ENCODE measurements around the gene OR13H1. TPM values are rescaled to one million over a fixed set of nuclear protein-coding genes. Genes with fewer than 3 reads are reported as not detected.
"Not testable (repeated sequence)": the region's sequence is repeated elsewhere in the genome, so short reads cannot be mapped to it uniquely, and the experiment has no call there.

OR13H1 gene
- not detected for total RNA-seq

GRCh38 chrX:131543774-131544173 lies at the start of gene OR13H1:
Gene OR13H1, plus strand, starts transcription at chrX:131544074. Its CDS starts 0 bp downstream, at chrX:131544074.
- Histone ChIP-seq H3K27me3 (ENCODE audit: control insufficient read depth in 3 of 3, insufficient read depth in 3 of 3, low read length in 3 of 3) (no peaks in the 10 kb centered on the region), H3K36me3 (ENCODE audit: control insufficient read depth in 3 of 3, insufficient read depth in 3 of 3, low read length in 3 of 3) (no peaks in the 10 kb centered on the region), H3K4me1 (ENCODE audit: control insufficient read depth in 3 of 3, insufficient read depth in 3 of 3, low read length in 3 of 3) (no peaks in the 10 kb centered on the region), H3K27ac (ENCODE audit: low read depth, low read length) (no peak within 1 kb of the TSS), H3K9me3 (ENCODE audit: control insufficient read depth in 3 of 3, low read length in 3 of 3) (no peaks in the 10 kb centered on the region), H3K4me3 (ENCODE audit: low read length in 3 of 3) (no peak within 1 kb of the TSS), H3K9ac (ENCODE audit: low read depth in 1 of 3, low read length in 3 of 3) (no peak within 1 kb of the TSS)

GRCh38 chrX:131501556-131501955 lies 42.3 kb upstream of the OR13H1 start:
- H3K9me3 ChIP-seq (ENCODE audit: control insufficient read depth in 3 of 3, low read length in 3 of 3); H3K9ac ChIP-seq (ENCODE audit: low read depth in 1 of 3, low read length in 3 of 3); H3K27ac ChIP-seq (ENCODE audit: low read depth, low read length); H3K36me3 ChIP-seq (ENCODE audit: control insufficient read depth in 3 of 3, insufficient read depth in 3 of 3, low read length in 3 of 3); H3K4me1 ChIP-seq (ENCODE audit: control insufficient read depth in 3 of 3, insufficient read depth in 3 of 3, low read length in 3 of 3); H3K4me3 ChIP-seq (ENCODE audit: low read length in 3 of 3); H3K27me3 ChIP-seq (ENCODE audit: control insufficient read depth in 3 of 3, insufficient read depth in 3 of 3, low read length in 3 of 3): not testable (repeated sequence)

- H3K9ac ChIP-seq (ENCODE audit: low read depth in 1 of 3, low read length in 3 of 3): no peak overlapping the region
- no peaks in the 10 kb centered on the region for H3K27me3 ChIP-seq (ENCODE audit: control insufficient read depth in 3 of 3, insufficient read depth in 3 of 3, low read length in 3 of 3)
- no peaks in the 10 kb centered on the region for H3K36me3 ChIP-seq (ENCODE audit: control insufficient read depth in 3 of 3, insufficient read depth in 3 of 3, low read length in 3 of 3)
- H3K9me3 ChIP-seq (ENCODE audit: control insufficient read depth in 3 of 3, low read length in 3 of 3): no peaks in the 10 kb centered on the region
- H3K4me1 ChIP-seq (ENCODE audit: control insufficient read depth in 3 of 3, insufficient read depth in 3 of 3, low read length in 3 of 3): no peaks in the 10 kb centered on the region
- H3K27ac ChIP-seq (ENCODE audit: low read depth, low read length): no peak overlapping the region
- H3K4me3 ChIP-seq (ENCODE audit: low read length in 3 of 3): no peak overlapping the region
Observed at GRCh38 chrX:131513159-131513914, 30.5 kb upstream of the OR13H1 start.

GRCh38 chrX:131521824-131522223 lies 22.1 kb upstream of the OR13H1 start:
- Histone ChIP-seq H3K9ac (ENCODE audit: low read depth in 1 of 3, low read length in 3 of 3) (no peak overlapping the region), H3K4me3 (ENCODE audit: low read length in 3 of 3) (no peak overlapping the region), H3K36me3 (ENCODE audit: control insufficient read depth in 3 of 3, insufficient read depth in 3 of 3, low read length in 3 of 3) (no peaks in the 10 kb centered on the region), H3K27ac (ENCODE audit: low read depth, low read length) (no peak overlapping the region), H3K9me3 (ENCODE audit: control insufficient read depth in 3 of 3, low read length in 3 of 3) (no peaks in the 10 kb centered on the region), H3K4me1 (ENCODE audit: control insufficient read depth in 3 of 3, insufficient read depth in 3 of 3, low read length in 3 of 3) (no peaks in the 10 kb centered on the region), H3K27me3 (ENCODE audit: control insufficient read depth in 3 of 3, insufficient read depth in 3 of 3, low read length in 3 of 3) (no peaks in the 10 kb centered on the region)

GRCh38 chrX:131544218-131544617 lies 344 bp downstream of the OR13H1 start:
- H3K27ac ChIP-seq (ENCODE audit: low read depth, low read length): no peak overlapping the region

GRCh38 chrX:131549011-131549410 lies 5.1 kb downstream of the OR13H1 start:
- Histone ChIP-seq H3K9me3 (ENCODE audit: control insufficient read depth in 3 of 3, low read length in 3 of 3) (no peaks in the 10 kb centered on the region), H3K27ac (ENCODE audit: low read depth, low read length) (no peak overlapping the region), H3K4me1 (ENCODE audit: control insufficient read depth in 3 of 3, insufficient read depth in 3 of 3, low read length in 3 of 3) (no peaks in the 10 kb centered on the region), H3K27me3 (ENCODE audit: control insufficient read depth in 3 of 3, insufficient read depth in 3 of 3, low read length in 3 of 3) (no peaks in the 10 kb centered on the region), H3K4me3 (ENCODE audit: low read length in 3 of 3) (no peak overlapping the region), H3K9ac (ENCODE audit: low read depth in 1 of 3, low read length in 3 of 3) (no peak overlapping the region), H3K36me3 (ENCODE audit: control insufficient read depth in 3 of 3, insufficient read depth in 3 of 3, low read length in 3 of 3) (no peaks in the 10 kb centered on the region)

More at GRCh38 chrX:131544218-131544617, 344 bp downstream of the OR13H1 start:
- H3K27me3 ChIP-seq (ENCODE audit: control insufficient read depth in 3 of 3, insufficient read depth in 3 of 3, low read length in 3 of 3): no peaks in the 10 kb centered on the region
- H3K36me3 ChIP-seq (ENCODE audit: control insufficient read depth in 3 of 3, insufficient read depth in 3 of 3, low read length in 3 of 3): no peaks in the 10 kb centered on the region
- H3K9me3 ChIP-seq (ENCODE audit: control insufficient read depth in 3 of 3, low read length in 3 of 3): no peaks in the 10 kb centered on the region
- H3K4me3 ChIP-seq (ENCODE audit: low read length in 3 of 3): no peak overlapping the region
- H3K4me1 ChIP-seq (ENCODE audit: control insufficient read depth in 3 of 3, insufficient read depth in 3 of 3, low read length in 3 of 3): no peaks in the 10 kb centered on the region
- H3K9ac ChIP-seq (ENCODE audit: low read depth in 1 of 3, low read length in 3 of 3): no peak overlapping the region

- not testable (repeated sequence) for H3K27me3 ChIP-seq (ENCODE audit: control insufficient read depth in 3 of 3, insufficient read depth in 3 of 3, low read length in 3 of 3); H3K9me3 ChIP-seq (ENCODE audit: control insufficient read depth in 3 of 3, low read length in 3 of 3); H3K9ac ChIP-seq (ENCODE audit: low read depth in 1 of 3, low read length in 3 of 3); H3K36me3 ChIP-seq (ENCODE audit: control insufficient read depth in 3 of 3, insufficient read depth in 3 of 3, low read length in 3 of 3); H3K4me3 ChIP-seq (ENCODE audit: low read length in 3 of 3); H3K4me1 ChIP-seq (ENCODE audit: control insufficient read depth in 3 of 3, insufficient read depth in 3 of 3, low read length in 3 of 3); H3K27ac ChIP-seq (ENCODE audit: low read depth, low read length)
Observed at GRCh38 chrX:131552453-131552852, 8.6 kb downstream of the OR13H1 start.

GRCh38 chrX:131558562-131558961 lies 14.7 kb downstream of the OR13H1 start:
- Histone ChIP-seq H3K4me3 (ENCODE audit: low read length in 3 of 3) (no peak overlapping the region), H3K9ac (ENCODE audit: low read depth in 1 of 3, low read length in 3 of 3) (no peak overlapping the region), H3K4me1 (ENCODE audit: control insufficient read depth in 3 of 3, insufficient read depth in 3 of 3, low read length in 3 of 3) (no peaks in the 10 kb centered on the region), H3K36me3 (ENCODE audit: control insufficient read depth in 3 of 3, insufficient read depth in 3 of 3, low read length in 3 of 3) (no peaks in the 10 kb centered on the region), H3K27ac (ENCODE audit: low read depth, low read length) (no peak overlapping the region), H3K9me3 (ENCODE audit: control insufficient read depth in 3 of 3, low read length in 3 of 3) (no peaks in the 10 kb centered on the region), H3K27me3 (ENCODE audit: control insufficient read depth in 3 of 3, insufficient read depth in 3 of 3, low read length in 3 of 3) (peaks cover 0 to 4% (median 0%) of the 10 kb centered on the region in 3 donors)

GRCh38 chrX:131564553-131565229 lies 20.8 kb downstream of the OR13H1 start:
- H3K27ac ChIP-seq (ENCODE audit: low read depth, low read length): no peak overlapping the region

GRCh38 chrX:131565909-131566308 lies 22.0 kb downstream of the OR13H1 start:
- Histone ChIP-seq H3K9me3 (ENCODE audit: control insufficient read depth in 3 of 3, low read length in 3 of 3) (no peaks in the 10 kb centered on the region), H3K27ac (ENCODE audit: low read depth, low read length) (no peak overlapping the region), H3K27me3 (ENCODE audit: control insufficient read depth in 3 of 3, insufficient read depth in 3 of 3, low read length in 3 of 3) (peaks cover 0 to 6% (median 0%) of the 10 kb centered on the region in 3 donors), H3K9ac (ENCODE audit: low read depth in 1 of 3, low read length in 3 of 3) (no peak overlapping the region), H3K4me3 (ENCODE audit: low read length in 3 of 3) (no peak overlapping the region), H3K36me3 (ENCODE audit: control insufficient read depth in 3 of 3, insufficient read depth in 3 of 3, low read length in 3 of 3) (no peaks in the 10 kb centered on the region), H3K4me1 (ENCODE audit: control insufficient read depth in 3 of 3, insufficient read depth in 3 of 3, low read length in 3 of 3) (no peaks in the 10 kb centered on the region)

More at GRCh38 chrX:131564553-131565229, 20.8 kb downstream of the OR13H1 start:
- Histone ChIP-seq H3K36me3 (ENCODE audit: control insufficient read depth in 3 of 3, insufficient read depth in 3 of 3, low read length in 3 of 3) (no peaks in the 10 kb centered on the region), H3K9me3 (ENCODE audit: control insufficient read depth in 3 of 3, low read length in 3 of 3) (no peaks in the 10 kb centered on the region), H3K9ac (ENCODE audit: low read depth in 1 of 3, low read length in 3 of 3) (no peak overlapping the region), H3K4me3 (ENCODE audit: low read length in 3 of 3) (no peak overlapping the region), H3K4me1 (ENCODE audit: control insufficient read depth in 3 of 3, insufficient read depth in 3 of 3, low read length in 3 of 3) (no peaks in the 10 kb centered on the region), H3K27me3 (ENCODE audit: control insufficient read depth in 3 of 3, insufficient read depth in 3 of 3, low read length in 3 of 3) (peaks cover 0 to 6% (median 0%) of the 10 kb centered on the region in 3 donors)

All from skeletal muscle tissue (tissue), 4 donors.